H9 (cell line): ENCODE data around the gene MEX3C. TPM values are rescaled to one million over a fixed set of nuclear protein-coding genes. Genes with fewer than 3 reads are reported as not detected.

Experiments used
- DNase-seq: peaks from one replicate; pipeline ENCODE4 v3.0.0-alpha.2; 2017
- H2AFZ ChIP-seq: one replicate; pipeline ENCODE4 v1.6.1; 2013; ENCODE audit warnings: mild to moderate bottlenecking, low read length, control low read depth, moderate library complexity
- H2AK5ac ChIP-seq: 2 replicates; pipeline ENCODE4 v1.6.1; 2013; ENCODE audit warnings: low read length, control low read depth, mixed read lengths; ENCODE audit not compliant: insufficient read length
- H2BK120ac ChIP-seq: one replicate; pipeline ENCODE4 v1.6.1; 2013; ENCODE audit warnings: low read depth, mild to moderate bottlenecking, low read length, control low read depth, inconsistent platforms; ENCODE audit not compliant: poor library complexity, severe bottlenecking
- H2BK12ac ChIP-seq: 2 replicates; pipeline ENCODE4 v1.6.1; 2013; ENCODE audit warnings: low read length, control low read depth, mixed read lengths, low read depth; ENCODE audit not compliant: insufficient read length
- H2BK15ac ChIP-seq: 2 replicates; pipeline ENCODE4 v1.6.1; 2013; ENCODE audit warnings: low read depth, low read length, control low read depth
- H2BK20ac ChIP-seq: one replicate; pipeline ENCODE4 v1.6.1; 2013; ENCODE audit warnings: low read depth, mild to moderate bottlenecking, low read length, control low read depth, inconsistent platforms; ENCODE audit not compliant: poor library complexity, severe bottlenecking
- H2BK5ac ChIP-seq: 2 replicates; pipeline ENCODE4 v1.6.1; 2013; ENCODE audit warnings: low read length, control low read depth, mixed read lengths; ENCODE audit not compliant: insufficient read length
- H3K14ac ChIP-seq: 2 replicates; pipeline ENCODE4 v1.6.1; 2013; ENCODE audit warnings: low read length, control low read depth; ENCODE audit not compliant: insufficient read depth
- H3K18ac ChIP-seq: 2 replicates; pipeline ENCODE4 v1.6.1; 2013; ENCODE audit warnings: low read depth, mild to moderate bottlenecking, mixed read lengths, low read length, control low read depth; ENCODE audit not compliant: insufficient read length
- H3K23ac ChIP-seq: 2 replicates; pipeline ENCODE4 v1.6.1; 2013; ENCODE audit warnings: low read length, control low read depth, mixed read lengths, low read depth; ENCODE audit not compliant: insufficient read length
- H3K23me2 ChIP-seq: 2 replicates; pipeline ENCODE4 v1.6.1; 2013; ENCODE audit warnings: low read depth, mild to moderate bottlenecking, mixed read lengths, low read length, control low read depth; ENCODE audit not compliant: insufficient read length, poor library complexity, severe bottlenecking
- H3K27ac ChIP-seq: 2 replicates; pipeline ENCODE4 v1.5.1; 2013; ENCODE audit warnings: low read length, control low read depth, mixed read lengths, low read depth; ENCODE audit not compliant: insufficient read length
- H3K27me3 ChIP-seq: 2 replicates; pipeline ENCODE4 v1.6.1; 2013; ENCODE audit warnings: low read length, control low read depth, inconsistent platforms; ENCODE audit not compliant: insufficient read depth
- H3K4ac ChIP-seq: 2 replicates; pipeline ENCODE4 v1.6.1; 2013; ENCODE audit warnings: low read depth, mild to moderate bottlenecking, control low read depth, inconsistent platforms, low read length, moderate library complexity
- H3K4me1 ChIP-seq: 2 replicates; pipeline ENCODE4 v1.6.1; 2013; ENCODE audit warnings: low read length, control low read depth, inconsistent platforms; ENCODE audit not compliant: insufficient read depth
- H3K4me2 ChIP-seq: 2 replicates; pipeline ENCODE4 v1.6.1; 2013; ENCODE audit warnings: low read length, control low read depth, mixed read lengths; ENCODE audit not compliant: insufficient read length, insufficient read depth
- H3K56ac ChIP-seq: 2 replicates; pipeline ENCODE4 v1.6.1; 2013; ENCODE audit warnings: low read depth, mild to moderate bottlenecking, mixed read lengths, low read length, control low read depth; ENCODE audit not compliant: insufficient read length
- H3K79me1 ChIP-seq: 2 replicates; pipeline ENCODE4 v1.6.1; 2013; ENCODE audit warnings: low read depth, mild to moderate bottlenecking, moderate library complexity, low read length, control low read depth, inconsistent platforms; ENCODE audit not compliant: insufficient read depth, poor library complexity, severe bottlenecking
- H3K79me2 ChIP-seq: 2 replicates; pipeline ENCODE4 v1.6.1; 2013; ENCODE audit warnings: low read length, control low read depth, inconsistent platforms; ENCODE audit not compliant: insufficient read depth
- H3K9ac ChIP-seq: 2 replicates; pipeline ENCODE4 v1.6.1; 2013; ENCODE audit warnings: low read length, control low read depth, mixed read lengths; ENCODE audit not compliant: insufficient read length; ENCODE audit errors: extremely low read depth
- H3K9me3 ChIP-seq: one replicate; pipeline ENCODE4 v1.6.1; 2013; ENCODE audit warnings: low read depth, low read length, inconsistent platforms; ENCODE audit not compliant: control insufficient read depth
- H3T11ph ChIP-seq: one replicate; pipeline ENCODE4 v1.6.1; 2013; ENCODE audit warnings: mild to moderate bottlenecking, low read length, control low read depth, inconsistent platforms
- H4K20me1 ChIP-seq: one replicate; pipeline ENCODE4 v1.6.1; 2013; ENCODE audit not compliant: control insufficient read depth, insufficient read length, insufficient read depth
- H4K5ac ChIP-seq: 2 replicates; pipeline ENCODE4 v1.6.1; 2013; ENCODE audit warnings: low read depth, mild to moderate bottlenecking, mixed read lengths, low read length, control low read depth; ENCODE audit not compliant: insufficient read length
- H4K8ac ChIP-seq: replicated peaks from 2 replicates; pipeline ENCODE4 v1.6.1; 2013; ENCODE audit warnings: low read length, control low read depth, mixed read lengths, low read depth; ENCODE audit not compliant: insufficient read length
- H4K91ac ChIP-seq: 2 replicates; pipeline ENCODE4 v1.6.1; 2013; ENCODE audit warnings: low read depth, mild to moderate bottlenecking, moderate library complexity, mixed read lengths, low read length, control low read depth; ENCODE audit not compliant: insufficient read length
- H3K27ac Mint-ChIP-seq, 3 experiments: 2 replicates in 2 of 3; 3 replicates in 1 of 3; pipeline ENCODE4 v1.8.0; 2020 to 2021; ENCODE audit warnings: mixed read lengths in 3 of 3, mild to moderate bottlenecking in 1 of 3, moderate library complexity in 1 of 3
- H3K27me3 Mint-ChIP-seq: 2 replicates; pipeline ENCODE4 v1.8.0; 2021; ENCODE audit warnings: low read depth, mild to moderate bottlenecking, moderate library complexity, mixed read lengths
- H3K36me3 Mint-ChIP-seq, 3 experiments: 2 replicates in 2 of 3; 3 replicates in 1 of 3; pipeline ENCODE4 v1.8.0; 2020 to 2021; ENCODE audit warnings: low read depth in 3 of 3, mixed read lengths in 3 of 3; ENCODE audit not compliant: insufficient read depth in 1 of 3
- H3K4me1 Mint-ChIP-seq, 2 experiments: 2 replicates each; pipeline ENCODE4 v1.8.0; 2020; ENCODE audit warnings: mixed read lengths in 2 of 2
- H3K4me3 Mint-ChIP-seq, 2 experiments: 2 replicates in 1 of 2; 3 replicates in 1 of 2; pipeline ENCODE4 v1.8.0; 2020 to 2021; ENCODE audit warnings: mild to moderate bottlenecking in 2 of 2, mixed read lengths in 2 of 2, moderate library complexity in 1 of 2
- H3K9me3 Mint-ChIP-seq, 2 experiments: 2 replicates in 1 of 2; 3 replicates in 1 of 2; pipeline ENCODE4 v1.8.0; 2020; ENCODE audit warnings: mild to moderate bottlenecking in 2 of 2, mixed read lengths in 2 of 2, moderate library complexity in 1 of 2
- CTCF ChIP-seq: fragments of 200-600 bp; sonication (generic); conservative IDR thresholded peaks from 3 replicates; pipeline ENCODE4 v1.8.0; 2021; ENCODE audit warnings: antibody characterized with exemption, mild to moderate bottlenecking
- WGBS: extraction: QIAGEN DNeasy Blood & Tissue Kit; methylation state at CpG from one replicate; pipeline ENCODE4 v1.1.7; 2013; ENCODE audit warnings: missing lambda C conversion rate, low lambda C conversion rate, mixed read lengths; ENCODE audit not compliant: insufficient read length; ENCODE audit errors: extremely low coverage; 5-methylcytosine and 5-hydroxymethylcytosine counted together
- total RNA-seq: library from RNA; stranded (reverse); gene quantifications from 2 replicates; pipeline ENCODE4 v1.2.1, GENCODE V29; 2021

Gene MEX3C
- total RNA-seq, 1 experiment from 2014 or later, result 98.1 TPM

- H4K91ac ChIP-seq, result no peak overlapping the region
- peaks cover 10 to 29% (median 27%) of the 10 kb centered on the region in 3 experiments for H3K36me3 Mint-ChIP-seq
- no peak overlapping the region for H3T11ph ChIP-seq
- no peak overlapping the region for H2BK15ac ChIP-seq
- no peak overlapping the region for H4K5ac ChIP-seq
- no peak overlapping the region for H3K27ac ChIP-seq
- H3K79me2 ChIP-seq, result peaks cover 76% of the 10 kb centered on the region
- no peaks in the 10 kb centered on the region; the same call in 1 of the 2 replicates for H3K27me3 Mint-ChIP-seq
- no peak overlapping the region for H2AFZ ChIP-seq
- H2BK120ac ChIP-seq, result no peak overlapping the region
- peaks cover 7% of the 10 kb centered on the region for H3K23me2 ChIP-seq
- whole genome bisulfite sequencing, result no CpG with 5 or more reads among the region's 2 CpGs
- H3K27ac Mint-ChIP-seq, result peak overlapping the region in 1 of 3 experiments; percentile 61; a peak in 1 of 7 replicates
- no peaks in the 10 kb centered on the region for H3K9me3 ChIP-seq
- TF ChIP-seq CTCF, result no peak
- H4K8ac ChIP-seq, result no peak overlapping the region
- H3K14ac ChIP-seq, result no peak overlapping the region
- no peak overlapping the region for H3K4me2 ChIP-seq
- peaks cover 4% of the 10 kb centered on the region; the same call in 1 of the 2 replicates for H3K4me1 ChIP-seq
- DNase-seq, result no peak
- H2AK5ac ChIP-seq, result no peak overlapping the region
- H3K9me3 Mint-ChIP-seq, result no peaks in the 10 kb centered on the region; a peak in 1 of 5 replicates
- H3K18ac ChIP-seq, result no peak overlapping the region
- no peak overlapping the region for H2BK12ac ChIP-seq
- 0 out of 5 replicates have a peak overlapping the region, but pooled peaks of 1 of the 2 experiments have one; percentile 23 for H3K4me3 Mint-ChIP-seq
- no peaks in the 10 kb centered on the region for H4K20me1 ChIP-seq
- no peaks in the 10 kb centered on the region for H3K27me3 ChIP-seq
- no peak overlapping the region for H2BK20ac ChIP-seq
- no peaks in the 10 kb centered on the region for H3K79me1 ChIP-seq
- H3K56ac ChIP-seq, result no peak overlapping the region
- H3K23ac ChIP-seq, result no peak overlapping the region
- peaks cover 59 to 62% of the 10 kb centered on the region in 2 experiments for H3K4me1 Mint-ChIP-seq
- H3K9ac ChIP-seq, result no peak overlapping the region
- H2BK5ac ChIP-seq, result no peak overlapping the region
- no peak overlapping the region for H3K4ac ChIP-seq
These were observed 5.5 kb downstream of the MEX3C start for GRCh38 chr18:51192026-51192425.
